ENCODE data around the gene SPPL2C.

Gene SPPL2C

GRCh38 chr17:45844695-45845375, at the start of gene SPPL2C:
TSS of gene SPPL2C (plus strand) at chr17:45844881. CDS start at chr17:45844907, 26 bp downstream.
- DNase-seq = no peak

- no peak for DNase-seq
Observed at GRCh38 chr17:45800816-45801215, 43.9 kb upstream of the SPPL2C start.

- no peak for DNase-seq
Observed at GRCh38 chr17:45801421-45801820, 43.3 kb upstream of the SPPL2C start.

- no peak for DNase-seq
Observed at GRCh38 chr17:45808845-45809244, 35.8 kb upstream of the SPPL2C start.

GRCh38 chr17:45809499-45809898, 35.2 kb upstream of the SPPL2C start:
- DNase-seq = no peak

GRCh38 chr17:45812102-45812501, 32.6 kb upstream of the SPPL2C start:
- no peak for DNase-seq

GRCh38 chr17:45813048-45813725, 31.5 kb upstream of the SPPL2C start:
- DNase-seq = no peak

- DNase-seq = no peak
Observed at GRCh38 chr17:45814622-45815606, 29.8 kb upstream of the SPPL2C start.

GRCh38 chr17:45815752-45816151, 28.9 kb upstream of the SPPL2C start:
- DNase-seq = no peak

GRCh38 chr17:45818041-45818440, 26.6 kb upstream of the SPPL2C start:
- DNase-seq = no peak

GRCh38 chr17:45818699-45819098, 26.0 kb upstream of the SPPL2C start:
- no peak for DNase-seq

GRCh38 chr17:45819632-45820031, 25.0 kb upstream of the SPPL2C start:
- DNase-seq = no peak

- DNase-seq = no peak
Observed at GRCh38 chr17:45820052-45820780, 24.5 kb upstream of the SPPL2C start.

GRCh38 chr17:45821147-45821546, 23.5 kb upstream of the SPPL2C start:
- no peak for DNase-seq

GRCh38 chr17:45823598-45823997, 21.1 kb upstream of the SPPL2C start:
- DNase-seq = no peak

- DNase-seq = no peak
Observed at GRCh38 chr17:45824475-45824874, 20.2 kb upstream of the SPPL2C start.

GRCh38 chr17:45824901-45825492, 19.7 kb upstream of the SPPL2C start:
- DNase-seq = no peak

GRCh38 chr17:45825792-45826191, 18.9 kb upstream of the SPPL2C start:
- DNase-seq = no peak

GRCh38 chr17:45826919-45827588, 17.6 kb upstream of the SPPL2C start:
- DNase-seq = no peak

GRCh38 chr17:45828171-45828570, 16.5 kb upstream of the SPPL2C start:
- DNase-seq = no peak

GRCh38 chr17:45828582-45829133, 16.0 kb upstream of the SPPL2C start:
- no peak for DNase-seq

Data from NCI-H1092 (cell line).